CD4-positive, alpha-beta T cell treated with Interleukin-1 beta for 1 hour (primary cell): Measurements from ENCODE around the gene RNF5.
"Not testable (repeated sequence)": the region's sequence is repeated elsewhere in the genome, so short reads cannot be mapped to it uniquely, and the experiment has no call there.

ENCODE experiments used
- DNase-seq, 2 donors: peaks; one replicate each; pipeline ENCODE4 v3.0.0-alpha.2; 2020 to 2022

RNF5 gene, protein sequence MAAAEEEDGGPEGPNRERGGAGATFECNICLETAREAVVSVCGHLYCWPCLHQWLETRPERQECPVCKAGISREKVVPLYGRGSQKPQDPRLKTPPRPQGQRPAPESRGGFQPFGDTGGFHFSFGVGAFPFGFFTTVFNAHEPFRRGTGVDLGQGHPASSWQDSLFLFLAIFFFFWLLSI

DNA sequence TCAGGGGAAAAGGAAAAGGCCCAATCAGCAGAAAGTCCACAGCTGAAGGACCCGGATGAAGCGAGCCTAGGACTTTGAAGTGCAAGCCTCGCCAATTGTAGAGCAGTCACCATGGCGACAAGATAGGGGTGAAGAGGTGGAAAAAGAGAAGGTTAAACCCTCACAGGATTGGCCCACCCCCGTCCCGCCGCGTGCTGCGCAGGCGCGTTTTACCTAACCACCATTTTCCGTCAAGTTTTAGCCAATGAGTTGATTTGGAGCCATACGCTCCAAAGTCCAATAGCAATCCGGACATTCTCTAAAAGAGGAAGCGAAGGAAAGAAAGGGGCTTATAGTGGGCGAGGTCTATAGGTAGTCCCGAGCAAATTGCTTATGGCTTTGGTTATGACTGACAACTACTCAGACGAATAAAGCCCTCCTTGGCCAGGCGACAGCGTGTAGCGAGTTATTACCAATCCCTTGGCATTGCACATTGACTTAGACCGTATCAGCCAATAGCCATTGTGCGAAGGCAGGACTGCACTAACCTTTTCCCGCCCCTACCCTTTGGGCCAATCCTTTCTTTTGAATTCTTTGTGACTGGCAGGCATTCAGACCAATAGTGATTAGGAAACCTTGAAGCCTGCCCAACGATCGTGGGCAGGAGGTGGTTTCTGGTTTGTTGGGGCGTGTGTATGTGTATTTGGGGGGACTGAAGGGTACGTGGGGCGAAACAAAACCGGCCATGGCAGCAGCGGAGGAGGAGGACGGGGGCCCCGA lies at the start of gene RNF5:
Gene RNF5, plus strand, starts transcription at position 618 of the 759 bp plus-strand sequence. Its CDS starts 107 bp downstream, at position 725.
- peak; percentile 98 to 99 for DNase-seq

- no peak for DNase-seq
These were observed 49.4 kb upstream of the RNF5 start for GRCh38 chr6:32128751-32129296.

- no peak for DNase-seq
These were observed 48.7 kb upstream of the RNF5 start for GRCh38 chr6:32129297-32130088.

DNA sequence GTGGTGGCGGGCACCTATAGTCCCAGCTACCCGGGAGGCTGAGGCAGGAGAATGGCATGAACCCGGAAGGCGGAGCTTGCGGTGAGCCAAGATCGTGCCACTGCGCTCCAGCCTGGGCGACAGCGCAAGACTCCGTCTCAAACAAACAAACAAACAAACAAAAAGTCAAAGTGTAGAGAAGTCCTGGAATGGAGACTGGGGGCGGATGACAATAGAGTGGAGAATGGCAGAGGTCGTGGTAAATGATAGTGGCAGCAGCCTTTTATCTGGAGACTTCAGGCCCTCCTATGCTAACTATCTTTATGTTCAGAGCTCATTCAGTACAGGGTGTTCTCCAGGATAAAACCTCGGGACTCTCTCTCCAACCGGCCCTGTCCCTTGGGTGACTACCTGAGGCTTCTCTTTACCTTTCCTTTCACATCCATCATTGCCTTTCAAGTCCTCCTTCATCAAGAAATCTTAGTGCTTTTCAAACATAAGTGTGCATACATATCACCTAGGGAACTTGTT lies 46.7 kb upstream of the RNF5 start:
- DNase-seq = no peak

- no peak for DNase-seq
These were observed 46.1 kb upstream of the RNF5 start for GRCh38 chr6:32132110-32132509.

DNA sequence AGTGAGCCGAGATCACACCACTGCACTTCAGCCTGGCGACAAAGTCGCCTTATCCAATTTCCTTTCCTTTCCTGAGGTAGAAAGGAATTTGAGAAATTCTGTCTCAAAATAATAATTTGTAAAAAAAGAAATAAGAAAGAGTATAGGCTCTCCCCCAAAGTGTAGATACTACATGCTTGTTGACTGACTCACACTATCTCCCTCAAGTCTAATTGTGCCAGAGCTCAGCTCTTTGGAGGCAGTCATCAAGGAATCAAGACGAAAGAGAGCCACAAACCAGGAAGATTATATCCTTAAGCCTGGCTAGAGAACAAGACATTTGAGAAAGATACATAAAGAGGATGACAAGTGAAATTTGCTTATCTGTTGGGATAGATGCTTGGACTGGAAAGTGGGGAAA lies 44.4 kb upstream of the RNF5 start:
- DNase-seq = no peak

GRCh38 chr6:32137454-32137853 lies 40.8 kb upstream of the RNF5 start:
- DNase-seq = no peak

GRCh38 chr6:32139590-32139989 lies 38.6 kb upstream of the RNF5 start:
- DNase-seq = no peak

DNA sequence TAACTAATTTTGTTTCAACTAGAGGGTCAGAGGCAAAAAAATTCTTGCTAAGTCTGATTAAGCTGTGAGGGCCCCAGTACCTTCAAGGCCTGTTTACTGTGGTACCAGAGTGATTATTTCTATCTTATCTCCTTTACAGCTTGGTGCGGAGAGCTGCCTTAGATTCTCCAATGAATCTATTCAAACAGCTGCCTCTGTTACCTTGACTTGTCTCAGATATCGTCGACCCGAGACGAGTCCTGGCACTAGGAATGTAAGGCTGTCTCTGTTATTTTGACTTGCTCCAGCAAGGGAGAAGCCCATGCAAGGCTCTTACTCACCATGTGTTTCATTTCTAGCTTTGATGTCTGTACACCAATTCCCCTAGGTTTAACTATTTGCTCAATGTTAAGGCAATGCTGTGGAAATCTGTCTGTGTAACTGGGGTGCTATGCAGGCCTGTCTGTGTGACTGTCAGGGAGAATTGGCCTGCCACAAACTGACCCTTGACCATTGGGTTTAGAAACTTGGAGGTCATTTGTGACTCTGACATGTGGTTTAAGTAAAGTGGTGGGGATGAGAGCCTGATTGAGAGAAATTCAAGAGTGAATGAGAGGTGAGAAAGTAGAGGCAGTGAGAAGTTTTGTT lies 37.7 kb upstream of the RNF5 start:
- no peak for DNase-seq

DNA sequence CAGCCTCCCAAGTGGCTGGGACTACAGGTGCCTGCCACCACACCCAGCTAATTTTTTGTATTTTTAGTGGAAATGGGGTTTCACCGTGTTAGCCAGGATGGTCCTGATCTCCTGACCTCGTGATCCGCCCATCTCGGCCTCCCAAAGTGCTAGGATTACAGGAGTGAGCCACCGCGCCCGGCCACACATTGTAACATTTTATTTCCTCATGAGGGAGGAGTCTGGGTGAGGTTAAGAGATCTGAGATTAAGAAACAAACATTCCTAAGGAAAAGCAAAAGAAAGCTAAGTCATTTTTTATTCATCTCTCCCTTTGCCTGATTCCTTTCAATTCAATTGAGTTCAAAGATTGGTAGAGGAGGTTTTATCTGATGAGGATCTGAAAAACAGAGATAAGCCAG lies 34.0 kb upstream of the RNF5 start:
- DNase-seq = not testable (repeated sequence)

GRCh38 chr6:32146287-32146686 lies 31.9 kb upstream of the RNF5 start:
- DNase-seq = no peak

- no peak for DNase-seq
These were observed 31.5 kb upstream of the RNF5 start for GRCh38 chr6:32146687-32147086.

GRCh38 chr6:32147401-32148132 lies 30.6 kb upstream of the RNF5 start:
- no peak for DNase-seq

GRCh38 chr6:32148289-32149091 lies 29.7 kb upstream of the RNF5 start:
- peak; percentile 76 to 78 for DNase-seq

DNA sequence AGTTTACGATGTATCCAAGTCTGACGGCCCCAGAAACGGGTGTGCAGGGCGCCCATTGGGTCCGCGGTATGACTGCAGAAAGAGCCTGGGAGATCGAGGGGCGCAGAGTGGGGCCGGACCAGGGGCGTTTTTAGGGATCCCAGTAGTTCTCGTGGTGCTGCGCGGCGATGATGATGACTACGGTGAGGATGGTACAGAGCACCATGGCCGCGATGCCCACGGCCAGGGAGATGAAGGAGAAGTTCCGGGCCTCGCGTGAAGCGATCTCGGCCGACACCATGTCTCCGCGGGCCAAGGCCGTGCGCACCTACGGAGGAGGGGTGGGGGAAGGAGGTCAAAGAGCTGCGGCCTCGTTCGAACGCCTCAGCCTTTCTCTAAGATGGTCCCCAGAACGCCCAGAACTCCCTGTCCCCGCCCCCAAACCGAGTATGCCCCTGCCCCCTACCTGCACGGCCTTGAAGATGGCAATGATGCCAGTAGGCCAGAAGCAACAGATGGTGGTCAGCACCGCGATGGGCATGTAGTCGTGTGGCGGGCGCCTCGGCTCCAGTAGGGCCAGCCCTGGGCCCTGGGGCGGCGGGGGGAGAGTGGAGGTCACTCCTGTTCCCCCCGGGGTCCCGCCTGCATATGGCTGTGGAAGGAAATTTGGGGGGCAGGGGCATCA lies 29.0 kb upstream of the RNF5 start:
- DNase-seq = no peak

GRCh38 chr6:32149932-32150870 lies 28.0 kb upstream of the RNF5 start:
- DNase-seq = no peak

DNA sequence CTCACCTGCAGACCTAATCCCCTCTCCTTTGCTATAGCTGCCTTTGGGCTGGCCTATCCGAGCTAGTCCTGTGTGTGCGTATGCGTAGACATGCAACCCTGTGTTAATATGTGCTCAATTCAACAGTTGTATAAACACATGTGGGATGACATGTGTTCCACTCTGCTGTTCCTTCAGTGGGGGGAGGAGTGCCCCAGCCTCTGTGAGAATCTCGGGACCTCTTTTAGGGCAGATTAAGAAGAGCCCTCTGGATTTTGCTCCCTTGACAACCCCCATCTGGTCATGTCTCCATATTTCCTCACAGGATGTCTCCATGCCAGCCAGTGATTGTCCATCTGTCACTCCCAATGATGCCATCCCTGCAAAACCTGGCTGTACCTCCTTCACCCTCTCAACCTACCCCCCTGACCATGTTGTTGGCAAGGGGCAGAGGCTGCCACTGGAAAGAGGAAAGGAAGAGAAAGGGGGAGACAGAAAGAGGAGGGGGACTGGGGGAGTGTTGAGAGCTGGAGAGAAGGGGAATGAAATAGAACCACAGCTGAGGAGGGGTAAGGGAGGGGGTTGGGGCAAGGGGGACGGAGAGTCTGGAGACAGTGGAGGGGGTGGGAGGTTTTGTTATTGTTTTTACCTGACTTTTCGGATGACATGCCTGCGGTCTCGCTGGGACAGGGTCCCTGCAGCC lies 26.9 kb upstream of the RNF5 start:
- DNase-seq = no peak

GRCh38 chr6:32151863-32152768 lies 26.1 kb upstream of the RNF5 start, which contains the start of gene PRRT1:
Gene PRRT1 (minus strand): TSS chr6:32151939. CDS start chr6:32151827, 112 bp downstream.
- DNase-seq = no peak
